Fibroblast of lung (primary cell): ENCODE measurements around the gene UCKL1. TPM values are rescaled to one million over a fixed set of nuclear protein-coding genes. Genes with fewer than 3 reads are reported as not detected.

Experiments
- DNase-seq, 2 donors: peaks; one replicate each; pipeline versions ENCODE4 v3.0.0 to v3.0.0-alpha.2; 2010; ENCODE audit warnings: low read depth in 2 of 2
- H2AFZ ChIP-seq: 2 replicates; pipeline ENCODE4 v1.5.1; 2012; ENCODE audit warnings: low read length, control low read depth, inconsistent platforms
- H3K27ac ChIP-seq: 2 replicates; pipeline ENCODE4 v1.5.1; 2011; ENCODE audit warnings: low read length, control low read depth; ENCODE audit not compliant: insufficient read depth
- H3K27me3 ChIP-seq: 2 replicates; pipeline ENCODE4 v1.5.1; 2011; ENCODE audit warnings: mild to moderate bottlenecking, low read length; ENCODE audit not compliant: control insufficient read depth, insufficient read depth
- H3K36me3 ChIP-seq: 2 replicates; pipeline ENCODE4 v1.5.1; 2011; ENCODE audit warnings: low read length; ENCODE audit not compliant: control insufficient read depth, insufficient read depth
- H3K4me1 ChIP-seq: 2 replicates; pipeline ENCODE4 v1.5.1; 2011; ENCODE audit warnings: low read length; ENCODE audit not compliant: control insufficient read depth, insufficient read depth; ENCODE audit errors: extremely low read depth
- H3K4me2 ChIP-seq: 2 replicates; pipeline ENCODE4 v1.5.1; 2011; ENCODE audit warnings: low read length, control low read depth; ENCODE audit not compliant: insufficient read depth; ENCODE audit errors: extremely low read depth
- H3K4me3 ChIP-seq, 4 experiments: fragments of 200-600 bp in 1 of 4; sonication (generic) in 1 of 4; replicated peaks in 1 of 4; 2 replicates each; pipeline ENCODE4 v1.5.1; 2011 to 2016; ENCODE audit warnings: low read length in 4 of 4, low read depth in 3 of 4, mild to moderate bottlenecking in 3 of 4, control low read depth in 2 of 4, inconsistent platforms in 1 of 4, mixed read lengths in 1 of 4; ENCODE audit not compliant: insufficient read depth in 1 of 4; ENCODE audit errors: control extremely low read depth in 1 of 4
- H3K79me2 ChIP-seq: 2 replicates; pipeline ENCODE4 v1.5.1; 2012; ENCODE audit warnings: mild to moderate bottlenecking, low read length, inconsistent platforms; ENCODE audit not compliant: control insufficient read depth, insufficient read depth
- H3K9ac ChIP-seq: 2 replicates; pipeline ENCODE4 v1.5.1; 2011; ENCODE audit warnings: mild to moderate bottlenecking, low read length, control low read depth; ENCODE audit not compliant: insufficient read depth
- H3K9me3 ChIP-seq: 2 replicates; pipeline ENCODE4 v1.5.1; 2012; ENCODE audit warnings: low read depth, low read length; ENCODE audit not compliant: control insufficient read depth, insufficient read depth
- H4K20me1 ChIP-seq: 2 replicates; pipeline ENCODE4 v1.5.1; 2011; ENCODE audit warnings: low read length; ENCODE audit not compliant: control insufficient read depth, insufficient read depth; ENCODE audit errors: extremely low read depth
- EZH2 ChIP-seq: IDR thresholded peaks from 2 replicates; pipeline ENCODE4 v1.5.1; 2012; ENCODE audit warnings: low read length, control low read depth, mild to moderate bottlenecking; ENCODE audit errors: missing control alignments
- polyA plus RNA-seq, 2 donors: library from polyadenylated mRNA; depleted of rRNA in 1 of 2; stranded (reverse) in 1 of 2; unstranded in 1 of 2; fragments of >200 nt; gene quantifications; 2 replicates each; pipeline ENCODE4 v1.2.1, GENCODE V29; 2011 to 2012; ENCODE audit warnings: missing spikeins in 1 of 2
- total RNA-seq: library from RNA; depleted of rRNA; stranded (reverse); fragments of >200 nt; gene quantifications from 2 replicates; pipeline ENCODE4 v1.2.1, GENCODE V29; 2014
- TF ChIP-seq, protein P1 (sequence below), 2 donors: IDR thresholded peaks in 1 of 2; conservative IDR thresholded peaks in 1 of 2; 1 replicate in 1 of 2; 2 replicates in 1 of 2; pipeline ENCODE4 v1.5.1; 2011 to 2012; ENCODE audit warnings: low read length in 2 of 2, control low read depth in 1 of 2, inconsistent platforms in 1 of 2, low read depth in 1 of 2, mild to moderate bottlenecking in 1 of 2

The UCKL1 gene
- total and polyA plus RNA-seq, 2 donors (not counting 1 experiment from before 2014, with no cell fraction given), result 16.4 to 27.9 TPM

DNA sequence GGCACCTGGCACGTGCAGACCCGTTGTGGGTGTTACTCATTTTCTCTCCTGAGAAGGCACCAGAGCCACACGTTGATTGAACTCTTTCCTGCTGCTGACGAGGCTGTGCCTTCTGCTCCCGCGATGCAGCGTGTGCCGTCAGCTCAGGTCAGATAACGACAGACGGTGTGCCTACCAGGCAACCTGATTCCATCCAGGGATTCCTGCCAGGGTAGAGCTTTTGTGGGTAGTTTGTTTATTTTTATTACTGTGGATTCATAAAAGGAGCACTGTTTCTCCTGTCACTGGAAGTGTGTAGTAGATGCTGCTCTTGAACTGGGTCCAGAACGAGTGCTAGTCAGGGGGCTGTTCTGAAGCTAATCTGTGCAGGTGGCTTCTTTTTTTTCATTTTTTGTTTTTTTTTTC lies 45.4 kb upstream of the UCKL1 start:
- H3K4me3 ChIP-seq, result no peak overlapping the region
- H2AFZ ChIP-seq, result no peak overlapping the region
- no peaks in the 10 kb centered on the region for H3K9me3 ChIP-seq
- peak in 1 of 2 donors; percentile 54 for DNase-seq
- no peak overlapping the region for H3K27ac ChIP-seq
- H3K4me1 ChIP-seq, result peaks cover 3% of the 10 kb centered on the region
- H3K27me3 ChIP-seq, result no peaks in the 10 kb centered on the region
- no peaks in the 10 kb centered on the region for H3K79me2 ChIP-seq
- H3K36me3 ChIP-seq, result peaks cover 18% of the 10 kb centered on the region
- no peaks in the 10 kb centered on the region for H4K20me1 ChIP-seq
- TF ChIP-seq EZH2, result no peak
- TF ChIP-seq, protein P1, sequence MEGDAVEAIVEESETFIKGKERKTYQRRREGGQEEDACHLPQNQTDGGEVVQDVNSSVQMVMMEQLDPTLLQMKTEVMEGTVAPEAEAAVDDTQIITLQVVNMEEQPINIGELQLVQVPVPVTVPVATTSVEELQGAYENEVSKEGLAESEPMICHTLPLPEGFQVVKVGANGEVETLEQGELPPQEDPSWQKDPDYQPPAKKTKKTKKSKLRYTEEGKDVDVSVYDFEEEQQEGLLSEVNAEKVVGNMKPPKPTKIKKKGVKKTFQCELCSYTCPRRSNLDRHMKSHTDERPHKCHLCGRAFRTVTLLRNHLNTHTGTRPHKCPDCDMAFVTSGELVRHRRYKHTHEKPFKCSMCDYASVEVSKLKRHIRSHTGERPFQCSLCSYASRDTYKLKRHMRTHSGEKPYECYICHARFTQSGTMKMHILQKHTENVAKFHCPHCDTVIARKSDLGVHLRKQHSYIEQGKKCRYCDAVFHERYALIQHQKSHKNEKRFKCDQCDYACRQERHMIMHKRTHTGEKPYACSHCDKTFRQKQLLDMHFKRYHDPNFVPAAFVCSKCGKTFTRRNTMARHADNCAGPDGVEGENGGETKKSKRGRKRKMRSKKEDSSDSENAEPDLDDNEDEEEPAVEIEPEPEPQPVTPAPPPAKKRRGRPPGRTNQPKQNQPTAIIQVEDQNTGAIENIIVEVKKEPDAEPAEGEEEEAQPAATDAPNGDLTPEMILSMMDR (conservative IDR thresholded peaks at IDR 0.05 in 1 of 2, IDR thresholded peaks at IDR 0.05 in 1 of 2; ENCODE audit: low read depth in 1 of 2, low read length in 2 of 2), result no peak
- H3K4me2 ChIP-seq, result no peak overlapping the region
- no peak overlapping the region for H3K9ac ChIP-seq

DNA sequence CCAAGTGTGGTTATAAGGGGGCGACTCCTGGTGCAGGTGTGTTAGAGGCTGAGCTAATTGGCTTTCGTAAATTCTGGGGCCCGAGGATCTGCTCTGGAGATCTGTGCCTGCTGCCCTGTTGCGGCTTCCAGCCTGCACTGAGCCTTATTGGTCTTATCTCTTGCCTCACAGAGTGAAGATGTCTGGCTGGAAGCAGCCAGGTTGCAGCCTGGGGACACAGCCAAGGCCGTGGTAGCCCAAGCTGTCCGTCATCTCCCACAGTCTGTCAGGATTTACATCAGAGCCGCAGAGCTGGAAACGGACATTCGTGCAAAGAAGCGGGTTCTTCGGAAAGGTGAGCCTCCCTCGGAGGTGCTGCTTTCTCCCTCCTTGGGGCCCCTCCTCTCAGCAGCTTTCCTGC lies 44.7 kb upstream of the UCKL1 start:
- peaks cover 3% of the 10 kb centered on the region for H3K4me1 ChIP-seq
- no peak overlapping the region for H3K9ac ChIP-seq
- no peaks in the 10 kb centered on the region for H3K9me3 ChIP-seq
- H3K79me2 ChIP-seq, result no peaks in the 10 kb centered on the region
- H3K4me2 ChIP-seq, result no peak overlapping the region
- H3K4me3 ChIP-seq, result no peak overlapping the region
- no peaks in the 10 kb centered on the region for H4K20me1 ChIP-seq
- no peak overlapping the region for H2AFZ ChIP-seq
- DNase-seq, result peak in 1 of 2 donors; percentile 8
- TF ChIP-seq EZH2, result no peak
- TF ChIP-seq, protein P1 (conservative IDR thresholded peaks at IDR 0.05 in 1 of 2, IDR thresholded peaks at IDR 0.05 in 1 of 2; ENCODE audit: low read depth in 1 of 2, low read length in 2 of 2), result no peak
- H3K27ac ChIP-seq, result no peak overlapping the region
- no peaks in the 10 kb centered on the region for H3K27me3 ChIP-seq
- peaks cover 15% of the 10 kb centered on the region for H3K36me3 ChIP-seq

DNA sequence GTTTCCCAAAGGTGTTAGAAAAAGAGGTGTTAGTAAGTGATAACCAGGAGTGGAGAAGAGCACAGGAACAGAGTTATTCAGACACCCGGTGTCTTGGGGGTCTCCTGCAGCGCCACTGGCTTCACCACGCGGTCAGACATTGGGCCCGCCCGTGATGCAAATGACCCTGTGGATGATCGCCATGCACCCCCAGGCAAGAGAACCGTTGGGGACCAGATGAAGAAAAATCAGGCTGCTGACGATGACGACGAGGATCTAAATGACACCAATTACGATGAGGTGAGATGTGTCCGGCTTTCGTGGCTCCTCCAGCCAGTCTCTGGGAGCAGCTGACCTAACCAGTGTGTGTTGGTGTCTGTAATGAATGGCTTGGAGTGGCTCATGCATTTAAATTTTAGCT lies 26.7 kb upstream of the UCKL1 start:
- Histone ChIP-seq H3K4me3 (no peak overlapping the region), H3K9ac (no peak overlapping the region), H3K27me3 (no peaks in the 10 kb centered on the region), H3K4me1 (peaks cover 8% of the 10 kb centered on the region), H3K9me3 (no peaks in the 10 kb centered on the region), H4K20me1 (no peaks in the 10 kb centered on the region), H3K36me3 (peaks cover 6% of the 10 kb centered on the region), H2AFZ (no peak overlapping the region), H3K4me2 (no peak overlapping the region), H3K27ac (no peak overlapping the region), H3K79me2 (peaks cover 16% of the 10 kb centered on the region)
- DNase-seq, result no peak
- TF ChIP-seq, protein P1 (conservative IDR thresholded peaks at IDR 0.05 in 1 of 2, IDR thresholded peaks at IDR 0.05 in 1 of 2; ENCODE audit: low read depth in 1 of 2, low read length in 2 of 2), result no peak
- no peak for TF ChIP-seq EZH2
